HepG2 (cell line): ENCODE measurements around the gene ADCY7.

Source experiments
- ARNT ChIP-seq: fragments of 450-650 bp; IDR thresholded peaks from 2 replicates; pipeline ENCODE4 v1.6.1; 2017
- CREB1 ChIP-seq, 2 experiments: fragments of 450-650 bp in 1 of 2; IDR thresholded peaks; 2 replicates each; pipeline ENCODE4 v1.6.1; 2016 to 2017; ENCODE audit warnings: control low read depth in 1 of 2, mild to moderate bottlenecking in 1 of 2, missing compliant biosample characterization in 1 of 2, missing genetic modification characterization in 1 of 2
- MAFK ChIP-seq, 2 experiments: IDR thresholded peaks in 1 of 2; conservative IDR thresholded peaks in 1 of 2; 2 replicates each; pipeline ENCODE4 v1.6.1; 2011; ENCODE audit warnings: improper control_type of control experiment in 2 of 2, low read length in 2 of 2
- MTF1 ChIP-seq: sonication (generic); formaldehyde crosslinking; IDR thresholded peaks from 2 replicates; pipeline ENCODE4 v1.5.0; 2020; ENCODE audit warnings: missing genetic modification reagents
- PCBP2 ChIP-seq: fragments of 200-400 bp; formaldehyde crosslinking; optimal IDR thresholded peaks from 2 replicates; pipeline ENCODE3; 2018; ENCODE audit warnings: low read length, low read depth; ENCODE audit not compliant: poor library complexity, severe bottlenecking
- TAF1 ChIP-seq: sonication (generic); formaldehyde crosslinking; IDR thresholded peaks from 2 replicates; pipeline ENCODE4 v1.4.0; 2020; ENCODE audit warnings: missing genetic modification reagents
- ZBTB21 ChIP-seq: sonication (generic); formaldehyde crosslinking; IDR thresholded peaks from 2 replicates; pipeline ENCODE4 v1.4.0; 2020; ENCODE audit warnings: missing genetic modification reagents
- ZNF430 ChIP-seq: sonication (generic); formaldehyde crosslinking; IDR thresholded peaks from 2 replicates; pipeline ENCODE4 v1.9.0; 2021; ENCODE audit warnings: mild to moderate bottlenecking, missing genetic modification reagents
- ZNF556 ChIP-seq: sonication (generic); formaldehyde crosslinking; IDR thresholded peaks from 2 replicates; pipeline ENCODE4 v1.4.0; 2020; ENCODE audit warnings: mild to moderate bottlenecking, missing genetic modification reagents, borderline replicate concordance
- ZNF75D ChIP-seq: sonication (generic); formaldehyde crosslinking; IDR thresholded peaks from 2 replicates; pipeline ENCODE4 v1.8.1; 2023; ENCODE audit warnings: missing genetic modification reagents, mild to moderate bottlenecking, borderline replicate concordance
- ZSCAN30 ChIP-seq: sonication (generic); formaldehyde crosslinking; IDR thresholded peaks from 2 replicates; pipeline ENCODE4 v1.5.0; 2020; ENCODE audit warnings: mild to moderate bottlenecking, missing genetic modification reagents
- TF ChIP-seq, protein P1 (sequence below): IDR thresholded peaks from 2 replicates; pipeline ENCODE4 v1.6.1; 2012; ENCODE audit warnings: inconsistent platforms
- TF ChIP-seq, protein P2 (sequence below), 2 experiments: IDR thresholded peaks; 2 replicates each; pipeline ENCODE4 v1.6.1; 2011 to 2012; ENCODE audit warnings: low read length in 2 of 2, borderline replicate concordance in 1 of 2, low read depth in 1 of 2, mild to moderate bottlenecking in 1 of 2, moderate library complexity in 1 of 2
- TF ChIP-seq, protein P3 (sequence below), 2 experiments: sonication (generic) in 1 of 2; formaldehyde crosslinking in 1 of 2; IDR thresholded peaks; 2 replicates each; pipeline versions ENCODE4 v1.6.1 to v1.9.0; 2014 to 2022; ENCODE audit warnings: antibody characterized with exemption in 1 of 2, borderline replicate concordance in 1 of 2, inconsistent platforms in 1 of 2, low read depth in 1 of 2, missing genetic modification reagents in 1 of 2

DNA sequence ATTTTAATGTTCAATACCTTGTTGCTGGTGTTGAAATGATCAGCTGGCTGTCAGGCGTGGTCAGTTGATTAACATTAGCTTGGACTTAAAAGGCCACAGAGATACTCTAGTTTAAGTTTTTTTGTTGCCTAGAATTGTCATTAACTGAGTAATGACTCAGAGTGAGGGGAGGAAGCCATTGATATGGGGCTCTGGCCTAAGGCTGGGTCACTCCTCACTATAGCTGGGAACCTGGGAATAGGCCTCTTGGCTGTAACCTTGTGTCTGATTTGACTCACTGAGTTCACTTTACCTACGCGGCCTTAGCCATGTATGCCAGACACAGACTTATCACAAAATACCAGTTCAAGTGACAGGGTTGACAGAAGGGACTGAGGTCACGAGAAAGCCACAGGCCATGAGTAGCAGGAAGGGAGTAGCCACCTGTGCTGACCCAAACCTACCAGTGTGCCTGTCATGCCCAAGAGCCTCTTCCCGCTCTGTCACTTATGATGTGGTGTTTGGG lies 37.9 kb upstream of the ADCY7 start:
- TF ChIP-seq ZNF556: no peak
- TF ChIP-seq, protein P1, sequence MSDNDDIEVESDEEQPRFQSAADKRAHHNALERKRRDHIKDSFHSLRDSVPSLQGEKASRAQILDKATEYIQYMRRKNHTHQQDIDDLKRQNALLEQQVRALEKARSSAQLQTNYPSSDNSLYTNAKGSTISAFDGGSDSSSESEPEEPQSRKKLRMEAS: no peak
- TF ChIP-seq ZSCAN30 (CRISPR knock-in tag): no peak
- TF ChIP-seq ZNF75D (CRISPR knock-in tag): no peak
- no peak for TF ChIP-seq MAFK (conservative IDR thresholded peaks at IDR 0.05 in 1 of 2, IDR thresholded peaks at IDR 0.05 in 1 of 2; ENCODE audit: low read length in 2 of 2)
- no peak for TF ChIP-seq MTF1 (CRISPR knock-in tag)
- no peak for TF ChIP-seq ZBTB21 (CRISPR knock-in tag)
- TF ChIP-seq ZNF430 (CRISPR knock-in tag): no peak
- TF ChIP-seq, protein P2, sequence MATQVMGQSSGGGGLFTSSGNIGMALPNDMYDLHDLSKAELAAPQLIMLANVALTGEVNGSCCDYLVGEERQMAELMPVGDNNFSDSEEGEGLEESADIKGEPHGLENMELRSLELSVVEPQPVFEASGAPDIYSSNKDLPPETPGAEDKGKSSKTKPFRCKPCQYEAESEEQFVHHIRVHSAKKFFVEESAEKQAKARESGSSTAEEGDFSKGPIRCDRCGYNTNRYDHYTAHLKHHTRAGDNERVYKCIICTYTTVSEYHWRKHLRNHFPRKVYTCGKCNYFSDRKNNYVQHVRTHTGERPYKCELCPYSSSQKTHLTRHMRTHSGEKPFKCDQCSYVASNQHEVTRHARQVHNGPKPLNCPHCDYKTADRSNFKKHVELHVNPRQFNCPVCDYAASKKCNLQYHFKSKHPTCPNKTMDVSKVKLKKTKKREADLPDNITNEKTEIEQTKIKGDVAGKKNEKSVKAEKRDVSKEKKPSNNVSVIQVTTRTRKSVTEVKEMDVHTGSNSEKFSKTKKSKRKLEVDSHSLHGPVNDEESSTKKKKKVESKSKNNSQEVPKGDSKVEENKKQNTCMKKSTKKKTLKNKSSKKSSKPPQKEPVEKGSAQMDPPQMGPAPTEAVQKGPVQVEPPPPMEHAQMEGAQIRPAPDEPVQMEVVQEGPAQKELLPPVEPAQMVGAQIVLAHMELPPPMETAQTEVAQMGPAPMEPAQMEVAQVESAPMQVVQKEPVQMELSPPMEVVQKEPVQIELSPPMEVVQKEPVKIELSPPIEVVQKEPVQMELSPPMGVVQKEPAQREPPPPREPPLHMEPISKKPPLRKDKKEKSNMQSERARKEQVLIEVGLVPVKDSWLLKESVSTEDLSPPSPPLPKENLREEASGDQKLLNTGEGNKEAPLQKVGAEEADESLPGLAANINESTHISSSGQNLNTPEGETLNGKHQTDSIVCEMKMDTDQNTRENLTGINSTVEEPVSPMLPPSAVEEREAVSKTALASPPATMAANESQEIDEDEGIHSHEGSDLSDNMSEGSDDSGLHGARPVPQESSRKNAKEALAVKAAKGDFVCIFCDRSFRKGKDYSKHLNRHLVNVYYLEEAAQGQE (IDR thresholded peaks at IDR 0.05; ENCODE audit: borderline replicate concordance in 1 of 2, low read depth in 1 of 2, low read length in 2 of 2): no peak
- no peak for TF ChIP-seq TAF1 (CRISPR knock-in tag)
- TF ChIP-seq PCBP2: no peak
- TF ChIP-seq ARNT: no peak
- TF ChIP-seq, protein P3, sequence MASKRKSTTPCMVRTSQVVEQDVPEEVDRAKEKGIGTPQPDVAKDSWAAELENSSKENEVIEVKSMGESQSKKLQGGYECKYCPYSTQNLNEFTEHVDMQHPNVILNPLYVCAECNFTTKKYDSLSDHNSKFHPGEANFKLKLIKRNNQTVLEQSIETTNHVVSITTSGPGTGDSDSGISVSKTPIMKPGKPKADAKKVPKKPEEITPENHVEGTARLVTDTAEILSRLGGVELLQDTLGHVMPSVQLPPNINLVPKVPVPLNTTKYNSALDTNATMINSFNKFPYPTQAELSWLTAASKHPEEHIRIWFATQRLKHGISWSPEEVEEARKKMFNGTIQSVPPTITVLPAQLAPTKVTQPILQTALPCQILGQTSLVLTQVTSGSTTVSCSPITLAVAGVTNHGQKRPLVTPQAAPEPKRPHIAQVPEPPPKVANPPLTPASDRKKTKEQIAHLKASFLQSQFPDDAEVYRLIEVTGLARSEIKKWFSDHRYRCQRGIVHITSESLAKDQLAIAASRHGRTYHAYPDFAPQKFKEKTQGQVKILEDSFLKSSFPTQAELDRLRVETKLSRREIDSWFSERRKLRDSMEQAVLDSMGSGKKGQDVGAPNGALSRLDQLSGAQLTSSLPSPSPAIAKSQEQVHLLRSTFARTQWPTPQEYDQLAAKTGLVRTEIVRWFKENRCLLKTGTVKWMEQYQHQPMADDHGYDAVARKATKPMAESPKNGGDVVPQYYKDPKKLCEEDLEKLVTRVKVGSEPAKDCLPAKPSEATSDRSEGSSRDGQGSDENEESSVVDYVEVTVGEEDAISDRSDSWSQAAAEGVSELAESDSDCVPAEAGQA (IDR thresholded peaks at IDR 0.05; ENCODE audit: low read depth): no peak
- TF ChIP-seq, protein P3 (CRISPR knock-in tag; IDR thresholded peaks at IDR 0.05; ENCODE audit: borderline replicate concordance): no peak
- no peak for TF ChIP-seq CREB1 (IDR thresholded peaks at IDR 0.05)
- no peak for TF ChIP-seq CREB1 (CRISPR knock-in tag; IDR thresholded peaks at IDR 0.05)
